Stimulated activated naive B cell treated with anti-CD40 and anti-IgM and Interleukin-4, amounts not matched to agents 10 μg/mL and 1 μg/mL and 100 μg/mL, for 72 hours (primary cell): ENCODE results near the gene STAT4.
A peak's percentile ranks its signal among the peaks of the same experiment; 100 is the strongest.

Experiments used
- ATAC-seq, 2 donors: fragments of 150-1000 bp; cut with Tn5 transposase; replicated peaks; 2 replicates each; pipeline ENCODE4 v1.10.0; 2021; ENCODE audit warnings: moderate library complexity in 1 of 2
- DNase-seq: peaks from one replicate; pipeline ENCODE4 v3.0.0; 2021
- H3K27ac Mint-ChIP-seq: one replicate; pipeline ENCODE4 v1.8.0; 2022; ENCODE audit warnings: mild to moderate bottlenecking, mixed read lengths
- H3K27me3 Mint-ChIP-seq, 2 donors: one replicate each; pipeline ENCODE4 v1.8.0; 2022; ENCODE audit warnings: mixed read lengths in 2 of 2
- H3K36me3 Mint-ChIP-seq, 2 donors: one replicate each; pipeline ENCODE4 v1.8.0; 2022; ENCODE audit warnings: mixed read lengths in 2 of 2, mild to moderate bottlenecking in 1 of 2
- H3K4me1 Mint-ChIP-seq, 2 donors: one replicate each; pipeline ENCODE4 v1.8.0; 2022; ENCODE audit warnings: mixed read lengths in 2 of 2, mild to moderate bottlenecking in 1 of 2
- H3K4me3 Mint-ChIP-seq, 2 donors: one replicate each; pipeline ENCODE4 v1.8.0; 2022; ENCODE audit warnings: mild to moderate bottlenecking in 2 of 2, mixed read lengths in 2 of 2, moderate library complexity in 1 of 2
- H3K9me3 Mint-ChIP-seq, 2 donors: one replicate each; pipeline ENCODE4 v1.8.0; 2022; ENCODE audit warnings: mixed read lengths in 2 of 2, mild to moderate bottlenecking in 1 of 2

STAT4 gene

DNA sequence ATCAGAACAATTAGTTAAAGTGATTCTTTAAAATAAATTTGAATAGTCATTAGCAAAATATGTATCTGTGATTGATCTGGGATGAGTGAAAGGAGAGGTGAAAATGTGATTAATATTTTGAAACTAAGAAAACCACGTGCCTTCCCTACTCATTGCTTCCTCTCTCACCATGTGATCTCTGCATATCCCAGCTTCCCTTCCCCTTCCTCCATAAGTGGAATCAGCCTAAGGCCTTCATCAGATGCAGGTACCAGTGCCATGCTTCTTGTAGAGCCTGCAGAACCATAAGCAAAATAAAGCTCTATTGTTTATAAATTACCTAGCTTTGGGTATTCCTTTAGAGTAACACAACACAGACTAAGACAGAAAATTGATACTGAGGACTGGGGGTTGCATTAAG lies 125.7 kb downstream of the STAT4 start:
- H3K4me1 Mint-ChIP-seq, result peaks cover 3 to 13% of the 10 kb centered on the region in 2 donors
- DNase-seq (no peak), ATAC-seq (no peak)
- H3K36me3 Mint-ChIP-seq, result peaks cover 13 to 16% of the 10 kb centered on the region in 2 donors
- H3K27me3 Mint-ChIP-seq, result peaks cover 0 to 5% of the 10 kb centered on the region in 2 donors
- no peak overlapping the region for H3K27ac Mint-ChIP-seq
- H3K9me3 Mint-ChIP-seq, result no peaks in the 10 kb centered on the region
- no peak overlapping the region for H3K4me3 Mint-ChIP-seq

DNA sequence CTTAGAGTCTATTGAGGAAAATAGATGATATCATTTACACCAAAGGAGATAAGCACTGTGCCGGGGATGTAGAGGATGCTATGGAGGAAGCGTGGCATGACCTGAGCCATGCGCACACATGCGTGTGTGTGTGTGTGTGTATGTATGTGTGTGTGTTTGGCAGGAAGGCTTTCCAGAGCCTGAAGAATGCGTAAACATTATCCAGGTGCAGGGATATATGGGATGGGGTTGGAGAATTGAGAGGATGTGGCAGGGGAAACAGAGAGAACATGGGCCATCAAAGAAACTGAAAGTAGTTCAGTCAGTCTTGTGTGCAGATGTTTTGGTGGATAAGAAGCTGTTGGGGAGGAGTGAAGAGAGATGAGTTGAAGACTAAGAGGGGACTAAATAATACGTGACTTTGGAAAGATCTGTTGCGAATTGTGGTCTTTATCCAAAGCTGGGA lies 127.5 kb downstream of the STAT4 start:
- H3K4me3 Mint-ChIP-seq, result no peak overlapping the region
- ATAC-seq, result no peak
- no peaks in the 10 kb centered on the region for H3K9me3 Mint-ChIP-seq
- DNase-seq, result no peak
- no peak overlapping the region for H3K27ac Mint-ChIP-seq
- H3K4me1 Mint-ChIP-seq, result peaks cover 5 to 13% of the 10 kb centered on the region in 2 donors
- H3K27me3 Mint-ChIP-seq, result no peaks in the 10 kb centered on the region
- peaks cover 6 to 7% of the 10 kb centered on the region in 2 donors for H3K36me3 Mint-ChIP-seq

DNA sequence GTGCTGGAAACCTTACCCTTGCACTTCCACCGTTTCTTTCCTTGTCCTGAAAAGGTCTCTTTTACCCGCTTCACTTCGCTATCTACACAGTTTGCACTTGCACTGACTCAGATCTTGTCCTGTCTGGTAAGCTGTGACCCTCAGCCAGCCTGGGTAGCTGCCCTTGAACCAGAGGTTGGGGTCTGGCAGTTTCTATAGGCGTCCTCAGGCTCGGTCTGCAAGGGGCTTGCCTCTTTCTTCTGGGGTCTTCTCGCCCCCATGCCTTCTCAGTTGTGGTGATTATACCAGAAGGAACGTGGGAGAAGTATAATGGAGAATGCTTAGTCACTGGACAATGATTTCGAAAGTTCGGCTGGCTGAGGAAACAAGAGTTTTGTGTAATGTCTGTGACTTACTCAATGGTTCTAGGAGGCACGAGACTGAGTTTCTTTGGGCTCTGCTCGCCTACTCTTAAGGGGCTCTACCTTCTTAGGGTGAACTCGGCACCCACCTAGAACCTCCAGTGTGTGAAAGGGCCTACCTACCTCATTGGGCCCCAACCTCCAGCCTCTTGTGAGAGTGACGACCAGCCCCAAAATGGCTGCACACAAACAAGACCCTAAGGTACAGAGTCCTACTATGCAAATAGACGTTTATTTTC lies 129.9 kb downstream of the STAT4 start:
- H3K4me3 Mint-ChIP-seq, result no peak overlapping the region
- ATAC-seq (peak; percentile 54 to 57), DNase-seq (peak; percentile 35)
- H3K27ac Mint-ChIP-seq, result no peak overlapping the region
- H3K27me3 Mint-ChIP-seq, result no peaks in the 10 kb centered on the region
- H3K4me1 Mint-ChIP-seq, result peaks cover 3 to 9% of the 10 kb centered on the region in 2 donors
- H3K9me3 Mint-ChIP-seq, result peaks cover under 1% of the 10 kb centered on the region in 2 donors
- H3K36me3 Mint-ChIP-seq, result no peaks in the 10 kb centered on the region

DNA sequence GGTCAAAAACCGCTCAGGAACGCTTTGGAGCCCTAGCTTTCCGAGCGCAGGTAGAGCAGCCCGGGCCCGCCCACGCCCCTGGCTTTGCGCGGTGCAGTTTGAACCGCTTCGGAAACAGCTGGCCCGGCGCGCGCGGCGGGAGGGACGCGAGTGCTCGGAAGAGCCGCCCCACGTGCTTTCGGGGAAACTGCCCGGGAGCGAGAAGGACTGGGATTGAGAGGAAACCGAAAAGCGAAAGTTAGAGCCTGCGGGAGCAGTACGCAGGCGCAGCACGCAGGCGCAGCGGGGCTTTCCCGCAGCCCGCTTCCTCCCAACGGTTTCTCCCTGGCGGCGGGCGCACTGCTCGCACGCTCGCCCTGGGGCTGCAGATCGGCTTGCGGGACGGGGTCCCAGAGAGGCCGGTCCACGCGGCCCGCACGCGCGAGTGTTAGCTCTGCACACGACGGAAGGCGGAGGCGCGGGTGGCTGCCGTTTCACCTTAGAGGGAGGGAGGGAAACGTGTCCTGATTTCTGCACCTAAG lies 130.5 kb downstream of the STAT4 start:
- Mint-ChIP-seq H3K4me3 (no peak overlapping the region), H3K4me1 (peaks cover 2 to 3% of the 10 kb centered on the region in 2 donors), H3K9me3 (peaks cover 2 to 3% of the 10 kb centered on the region in 2 donors), H3K27ac (no peak overlapping the region), H3K36me3 (no peaks in the 10 kb centered on the region), H3K27me3 (no peaks in the 10 kb centered on the region)
- peak; percentile 93 for DNase-seq
- peak; percentile 82 to 91 for ATAC-seq

DNA sequence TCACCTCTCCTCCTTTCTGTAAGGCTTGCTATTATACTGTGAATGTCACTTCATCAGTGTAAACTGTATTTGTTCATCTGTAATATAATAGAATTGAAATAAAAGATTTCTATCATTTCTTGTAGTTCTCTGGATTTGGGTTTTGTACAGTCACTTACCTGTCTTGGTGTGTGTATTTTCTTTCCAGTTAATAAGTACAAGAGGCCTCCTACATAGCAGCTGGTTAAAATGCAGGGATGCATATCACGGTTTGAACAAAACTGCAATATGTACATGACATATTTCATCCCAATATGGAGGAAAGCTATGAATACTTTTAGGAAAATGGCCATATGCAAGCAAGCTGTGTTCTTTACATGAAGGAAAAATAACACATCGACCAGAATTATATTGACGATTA lies 131.4 kb downstream of the STAT4 start:
- H3K4me1 Mint-ChIP-seq, result peaks cover 0 to 2% of the 10 kb centered on the region in 2 donors
- H3K36me3 Mint-ChIP-seq, result no peaks in the 10 kb centered on the region
- ATAC-seq, result no peak
- no peak overlapping the region for H3K27ac Mint-ChIP-seq
- H3K4me3 Mint-ChIP-seq, result no peak overlapping the region
- no peaks in the 10 kb centered on the region for H3K27me3 Mint-ChIP-seq
- H3K9me3 Mint-ChIP-seq, result peaks cover 2 to 3% of the 10 kb centered on the region in 2 donors
- no peak for DNase-seq

DNA sequence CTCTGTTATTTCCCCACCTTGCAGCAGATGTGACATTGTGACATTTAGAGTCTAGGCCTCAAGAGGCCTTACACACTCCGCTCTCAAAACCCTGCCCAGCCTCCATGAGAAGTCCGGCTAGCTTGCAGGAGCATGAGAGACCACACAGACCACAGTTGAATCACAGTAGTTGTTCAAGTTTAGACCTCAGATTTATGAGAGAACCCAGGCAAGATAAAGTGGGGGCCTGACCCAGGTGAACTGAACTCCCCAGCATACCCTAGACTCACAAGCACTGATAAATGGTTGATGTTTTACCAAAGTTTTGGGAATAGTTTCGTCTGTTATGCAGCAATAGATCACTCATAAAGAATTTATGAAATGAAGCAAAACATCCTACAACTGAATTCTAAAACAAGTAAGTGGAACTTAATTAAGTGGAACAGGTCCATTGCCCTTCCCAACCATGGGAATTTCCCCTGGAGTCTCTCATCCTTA lies 132.1 kb downstream of the STAT4 start:
- DNase-seq (no peak), ATAC-seq (no peak)
- Mint-ChIP-seq H3K27me3 (no peaks in the 10 kb centered on the region), H3K9me3 (peaks cover 2 to 3% of the 10 kb centered on the region in 2 donors), H3K36me3 (no peaks in the 10 kb centered on the region), H3K4me3 (no peak overlapping the region), H3K27ac (no peak overlapping the region), H3K4me1 (peaks cover 0 to 2% of the 10 kb centered on the region in 2 donors)

DNA sequence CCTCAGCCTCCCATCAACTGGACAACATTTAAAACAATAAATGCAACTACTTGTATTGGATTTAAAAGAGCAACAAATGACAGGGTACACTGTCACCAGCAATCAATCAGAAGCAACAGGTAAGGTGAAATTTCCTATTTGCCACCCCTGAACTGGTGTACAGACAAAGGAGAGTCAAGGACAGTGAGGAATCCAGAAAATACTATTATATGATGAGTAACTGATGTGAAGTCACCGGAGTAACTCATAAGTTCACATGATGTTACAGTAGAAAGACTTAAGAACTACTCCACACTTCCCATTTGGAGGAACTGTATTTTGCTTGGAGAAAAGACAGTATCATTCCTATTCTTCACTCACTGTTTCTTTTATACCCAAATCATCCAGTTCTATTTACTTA lies 132.7 kb downstream of the STAT4 start:
- Mint-ChIP-seq H3K27me3 (no peaks in the 10 kb centered on the region), H3K4me3 (no peak overlapping the region), H3K36me3 (no peaks in the 10 kb centered on the region), H3K27ac (no peak overlapping the region), H3K9me3 (peaks cover 2 to 3% of the 10 kb centered on the region in 2 donors), H3K4me1 (peaks cover 0 to 2% of the 10 kb centered on the region in 2 donors)
- DNase-seq (no peak), ATAC-seq (no peak)

DNA sequence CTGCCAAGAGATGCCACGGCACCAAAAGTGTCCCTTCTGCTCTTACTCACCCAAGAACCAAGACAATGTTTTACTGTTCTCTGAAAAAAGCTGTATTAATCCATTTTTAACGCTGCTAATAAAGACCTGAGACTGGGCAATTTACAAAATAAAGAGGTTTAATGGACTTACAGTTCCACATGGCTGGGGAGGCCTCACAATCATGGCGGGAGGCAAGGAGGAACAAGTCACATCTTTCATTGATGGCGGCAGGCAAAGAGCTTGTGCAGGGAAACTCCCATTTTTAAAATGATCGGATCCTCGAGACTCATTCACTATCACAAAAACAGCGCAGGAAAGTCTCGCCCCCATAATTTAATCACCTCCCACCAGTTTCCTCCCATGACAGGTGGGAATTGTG lies 135.0 kb downstream of the STAT4 start:
- Mint-ChIP-seq H3K27me3 (no peaks in the 10 kb centered on the region), H3K4me1 (peaks cover 0 to 5% of the 10 kb centered on the region in 2 donors), H3K9me3 (peaks cover 2 to 3% of the 10 kb centered on the region in 2 donors), H3K4me3 (no peak overlapping the region), H3K27ac (no peak overlapping the region), H3K36me3 (no peaks in the 10 kb centered on the region)
- DNase-seq, result no peak
- no peak for ATAC-seq

- Mint-ChIP-seq H3K4me3 (no peak overlapping the region), H3K9me3 (peaks cover 2 to 3% of the 10 kb centered on the region in 2 donors), H3K4me1 (peaks cover 1 to 7% of the 10 kb centered on the region in 2 donors), H3K27ac (no peak overlapping the region), H3K27me3 (no peaks in the 10 kb centered on the region), H3K36me3 (peaks cover under 1 to 1% of the 10 kb centered on the region in 2 donors)
- DNase-seq (no peak), ATAC-seq (peak in 1 of 2 donors; percentile 17)
Measured at GRCh38 chr2:191015239-191015638, 135.6 kb downstream of the STAT4 start.

DNA sequence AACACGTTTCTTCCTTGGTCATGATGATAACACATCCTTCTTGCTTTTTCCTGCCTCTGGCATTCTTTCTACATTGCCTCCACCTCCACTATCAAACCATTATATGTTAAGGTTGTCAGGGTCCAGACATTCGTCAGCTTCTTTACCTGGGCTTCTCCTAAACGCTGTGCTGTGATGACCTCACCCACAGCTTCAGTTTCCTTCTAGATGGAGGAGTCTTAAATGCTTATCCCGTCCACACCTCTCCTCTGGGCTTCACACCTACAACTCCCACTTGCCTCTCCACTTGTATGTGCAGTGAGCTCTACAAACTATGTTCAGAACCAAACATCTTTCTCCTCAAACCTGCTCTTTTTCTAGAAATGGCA lies 136.2 kb downstream of the STAT4 start:
- no peaks in the 10 kb centered on the region for H3K27me3 Mint-ChIP-seq
- DNase-seq, result no peak
- peaks cover 5 to 7% of the 10 kb centered on the region in 2 donors for H3K4me1 Mint-ChIP-seq

DNA sequence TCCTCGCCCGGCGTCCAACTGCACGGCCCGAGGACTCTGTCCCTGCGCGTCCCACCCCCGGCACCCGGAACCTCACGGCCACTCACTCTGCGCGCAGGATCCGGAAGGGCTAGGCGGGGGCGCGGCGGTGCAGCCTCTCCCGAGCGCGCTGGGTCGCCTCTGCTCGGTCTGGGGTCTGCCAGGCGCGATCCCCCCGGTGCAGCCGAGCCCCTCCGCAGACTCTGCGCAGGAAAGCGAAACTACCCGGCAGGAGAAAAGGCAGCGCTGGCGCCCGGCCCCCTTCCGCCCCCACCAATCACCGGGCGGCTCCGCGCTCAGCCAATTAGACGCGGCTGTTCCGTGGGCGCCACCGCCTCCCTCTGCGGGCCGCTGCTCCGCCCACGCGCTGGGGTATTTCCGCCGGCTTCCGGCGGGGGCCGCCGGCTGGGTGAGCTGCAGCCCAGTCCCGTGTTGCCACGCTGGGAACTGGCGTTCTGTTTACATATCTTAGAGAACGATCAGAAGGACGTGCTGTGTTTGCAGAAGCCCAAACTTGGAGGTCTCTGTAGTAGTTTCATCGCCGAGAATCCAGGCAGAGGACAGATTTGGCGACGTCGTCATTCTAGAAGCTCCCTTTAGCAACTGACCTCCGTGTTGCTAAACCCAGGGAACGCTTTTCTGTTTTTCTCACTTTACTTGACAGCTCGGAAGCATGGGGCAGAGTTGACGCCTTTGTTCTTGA lies 136.7 kb downstream of the STAT4 start, which contains the start of gene STAT1:
Gene STAT1, minus strand, starts transcription at position 240 of the 721 bp plus-strand sequence. CDS start 4,168 bp downstream, outside the sequence.
- H3K27ac Mint-ChIP-seq, result no peak within 1 kb of the TSS
- H3K4me3 Mint-ChIP-seq, result no peak within 1 kb of the TSS
- H3K9me3 Mint-ChIP-seq, result peaks cover 2 to 3% of the 10 kb centered on the region in 2 donors
- peaks cover 5 to 8% of the 10 kb centered on the region in 2 donors for H3K36me3 Mint-ChIP-seq
- DNase-seq (peak; percentile 93), ATAC-seq (peak; percentile 88 to 93)
- H3K27me3 Mint-ChIP-seq, result no peaks in the 10 kb centered on the region
- peaks cover 5 to 7% of the 10 kb centered on the region in 2 donors for H3K4me1 Mint-ChIP-seq

More for the DNA sequence above, 136.2 kb downstream of the STAT4 start:
- Mint-ChIP-seq H3K36me3 (peaks cover 4 to 6% of the 10 kb centered on the region in 2 donors), H3K9me3 (peaks cover 2 to 3% of the 10 kb centered on the region in 2 donors), H3K4me3 (no peak overlapping the region), H3K27ac (no peak overlapping the region)
- ATAC-seq, result no peak

- ATAC-seq (no peak), DNase-seq (peak; percentile 6)
- Mint-ChIP-seq H3K4me3 (no peak overlapping the region), H3K4me1 (peaks cover 5 to 7% of the 10 kb centered on the region in 2 donors), H3K9me3 (peaks cover 2 to 3% of the 10 kb centered on the region in 2 donors), H3K27ac (no peak overlapping the region), H3K36me3 (peaks cover 5 to 8% of the 10 kb centered on the region in 2 donors), H3K27me3 (no peaks in the 10 kb centered on the region)
Measured at GRCh38 chr2:191013682-191013931, 137.2 kb downstream of the STAT4 start.

- DNase-seq (no peak), ATAC-seq (peak; percentile 32 to 34)
- Mint-ChIP-seq H3K9me3 (peaks cover 2 to 3% of the 10 kb centered on the region in 2 donors), H3K4me3 (no peak overlapping the region), H3K4me1 (peaks cover 5% of the 10 kb centered on the region in 2 donors), H3K27me3 (no peaks in the 10 kb centered on the region), H3K27ac (no peak overlapping the region), H3K36me3 (peaks cover 5 to 11% of the 10 kb centered on the region in 2 donors)
Measured at GRCh38 chr2:191012845-191013681, 137.7 kb downstream of the STAT4 start.

- H3K27me3 Mint-ChIP-seq, result no peaks in the 10 kb centered on the region
- H3K9me3 Mint-ChIP-seq, result peaks cover 2 to 3% of the 10 kb centered on the region in 2 donors
- DNase-seq, result no peak
- H3K4me1 Mint-ChIP-seq, result peaks cover 5% of the 10 kb centered on the region in 2 donors
- H3K36me3 Mint-ChIP-seq, result peaks cover 5 to 12% of the 10 kb centered on the region in 2 donors
- no peak for ATAC-seq
- H3K4me3 Mint-ChIP-seq, result no peak overlapping the region
- no peak overlapping the region for H3K27ac Mint-ChIP-seq
Measured at GRCh38 chr2:191012346-191012745, 138.4 kb downstream of the STAT4 start.
